GM18868 (cell line): ENCODE data around the gene TRABD.

Experiments used
- ATAC-seq: cut with Tn5 transposase; IDR thresholded peaks from one replicate; pipeline ENCODE4 v1.9.1; 2021; ENCODE audit warnings: mild to moderate bottlenecking, moderate library complexity; ENCODE audit not compliant: unreplicated experiment

TRABD gene

GRCh38 chr22:50216684-50217520, 31.2 kb downstream of the TRABD start:
- no peak for ATAC-seq

GRCh38 chr22:50217543-50218152, 31.9 kb downstream of the TRABD start:
- no peak for ATAC-seq

DNA sequence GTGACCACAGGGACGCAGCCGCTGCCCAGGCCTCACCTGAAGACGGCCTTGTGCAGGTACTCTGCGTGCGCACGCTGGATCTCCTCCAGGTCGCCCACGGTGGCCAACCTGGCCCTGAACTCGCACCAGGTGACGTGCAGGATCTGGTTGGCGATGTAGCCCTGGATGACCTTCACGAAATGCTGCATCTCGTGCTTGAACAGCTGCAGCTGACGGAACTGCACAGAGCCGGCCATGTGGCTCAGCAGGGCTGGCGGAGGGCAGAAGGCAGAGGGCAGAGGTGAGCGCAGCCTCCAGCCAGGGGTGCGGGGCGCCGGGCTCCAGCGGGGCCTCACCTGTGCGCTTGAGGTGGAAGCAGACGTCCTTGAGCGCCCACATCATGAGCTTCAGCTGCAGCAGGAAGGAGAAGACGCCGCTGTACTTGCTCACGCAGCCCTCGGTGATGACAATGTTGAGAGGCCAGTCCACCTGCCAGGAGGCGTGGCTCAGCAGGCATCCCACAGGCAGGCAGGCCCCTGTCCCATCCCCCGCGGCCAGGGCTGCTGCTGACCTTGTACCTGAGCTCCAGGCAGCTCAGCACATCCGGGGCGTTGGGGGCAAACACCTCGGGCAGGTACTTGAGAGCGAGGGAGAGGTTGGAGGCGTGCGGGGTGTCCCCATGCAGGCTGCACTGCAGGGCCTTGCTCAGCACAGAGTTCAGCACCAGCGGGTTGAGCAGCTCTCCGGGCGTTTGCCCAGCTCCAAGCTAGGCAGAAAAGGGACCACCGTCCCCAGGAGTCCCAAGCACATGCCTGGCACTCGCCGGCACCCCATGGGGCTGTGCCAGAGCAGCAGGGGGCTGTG, 32.7 kb downstream of the TRABD start:
- ATAC-seq: no peak

DNA sequence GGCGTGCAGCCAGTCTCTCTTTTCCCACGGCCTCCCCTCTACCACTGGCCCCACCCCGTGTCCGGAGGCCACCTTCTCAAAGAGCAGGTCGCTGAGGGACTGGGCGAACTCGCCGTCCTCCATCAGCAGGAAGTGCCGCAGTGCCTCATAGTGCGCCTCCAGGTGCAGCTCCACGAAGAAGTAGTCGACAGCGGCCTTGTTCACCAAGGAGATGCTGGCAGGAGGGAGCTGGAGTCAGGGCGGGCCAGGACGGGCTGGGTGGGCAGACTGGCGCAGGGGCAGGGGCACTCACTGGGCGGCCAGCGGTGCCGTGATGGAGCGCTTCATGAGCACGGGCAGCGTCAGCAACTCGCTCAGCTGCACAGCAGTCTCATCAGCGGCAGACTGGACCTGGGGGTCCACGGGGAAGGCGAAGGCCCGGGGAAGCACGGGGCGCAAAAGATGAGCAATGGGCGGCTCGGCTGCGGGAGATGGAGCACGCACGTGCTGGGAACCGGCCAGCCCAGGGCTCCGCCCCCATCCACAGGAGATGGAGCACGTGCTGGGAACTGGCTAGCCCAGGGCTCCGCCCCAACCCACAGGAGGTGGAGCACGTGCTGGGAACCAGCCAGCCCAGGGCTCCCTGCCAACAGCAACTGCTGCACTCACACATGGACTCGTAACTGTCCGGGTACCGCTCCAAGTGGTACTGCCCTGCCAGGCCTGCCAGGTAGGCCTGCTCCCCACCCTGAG, 33.4 kb downstream of the TRABD start:
- ATAC-seq: no peak

GRCh38 chr22:50219800-50220602, 34.3 kb downstream of the TRABD start:
- ATAC-seq: no peak

GRCh38 chr22:50220603-50221409, 35.1 kb downstream of the TRABD start:
- no peak for ATAC-seq

GRCh38 chr22:50221410-50222300, 35.9 kb downstream of the TRABD start:
- ATAC-seq: no peak

GRCh38 chr22:50222508-50222907, 36.8 kb downstream of the TRABD start:
- ATAC-seq: no peak

GRCh38 chr22:50224071-50224470, 38.4 kb downstream of the TRABD start:
- no peak for ATAC-seq

DNA sequence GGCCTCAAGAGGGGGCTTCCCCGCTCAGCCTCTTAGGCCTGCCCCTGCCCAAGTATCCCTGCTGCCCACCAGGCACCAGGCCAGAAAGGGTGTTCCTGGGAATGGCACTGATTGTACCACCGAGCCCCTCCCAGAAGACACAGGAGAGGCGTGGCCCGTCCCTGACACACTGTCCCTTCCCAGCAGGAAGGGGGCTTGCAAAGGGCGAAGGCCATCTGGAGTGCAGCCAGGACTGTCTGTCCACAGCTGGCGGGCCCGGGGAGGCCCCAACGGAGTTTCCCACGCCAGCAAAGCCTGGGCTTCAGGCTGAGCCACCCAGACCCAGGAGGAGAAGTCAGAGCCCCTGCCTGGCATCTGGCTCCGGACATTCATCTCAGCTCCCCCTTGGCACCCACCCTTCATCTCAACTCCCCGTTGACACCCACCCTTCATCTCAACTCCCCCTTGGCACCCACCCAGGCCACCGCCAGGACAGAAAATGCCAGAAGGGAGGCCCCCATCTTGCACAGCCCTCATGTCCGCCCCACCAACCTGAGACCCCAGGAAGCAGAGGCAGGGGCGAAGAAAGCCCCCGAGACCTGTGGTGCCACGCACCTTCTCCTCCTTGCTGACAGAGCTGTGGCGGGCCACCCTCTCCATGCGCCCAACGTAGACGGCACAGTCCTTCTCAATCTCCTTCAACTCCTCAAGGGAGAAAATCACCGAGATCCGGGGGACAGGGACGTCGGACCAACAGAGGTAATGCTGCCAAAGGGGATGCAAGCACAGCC, 39.7 kb downstream of the TRABD start:
- no peak for ATAC-seq

- ATAC-seq: no peak
Observed at GRCh38 chr22:50226063-50226874, 40.6 kb downstream of the TRABD start.

GRCh38 chr22:50226875-50227165, 41.1 kb downstream of the TRABD start:
- ATAC-seq: no peak

DNA sequence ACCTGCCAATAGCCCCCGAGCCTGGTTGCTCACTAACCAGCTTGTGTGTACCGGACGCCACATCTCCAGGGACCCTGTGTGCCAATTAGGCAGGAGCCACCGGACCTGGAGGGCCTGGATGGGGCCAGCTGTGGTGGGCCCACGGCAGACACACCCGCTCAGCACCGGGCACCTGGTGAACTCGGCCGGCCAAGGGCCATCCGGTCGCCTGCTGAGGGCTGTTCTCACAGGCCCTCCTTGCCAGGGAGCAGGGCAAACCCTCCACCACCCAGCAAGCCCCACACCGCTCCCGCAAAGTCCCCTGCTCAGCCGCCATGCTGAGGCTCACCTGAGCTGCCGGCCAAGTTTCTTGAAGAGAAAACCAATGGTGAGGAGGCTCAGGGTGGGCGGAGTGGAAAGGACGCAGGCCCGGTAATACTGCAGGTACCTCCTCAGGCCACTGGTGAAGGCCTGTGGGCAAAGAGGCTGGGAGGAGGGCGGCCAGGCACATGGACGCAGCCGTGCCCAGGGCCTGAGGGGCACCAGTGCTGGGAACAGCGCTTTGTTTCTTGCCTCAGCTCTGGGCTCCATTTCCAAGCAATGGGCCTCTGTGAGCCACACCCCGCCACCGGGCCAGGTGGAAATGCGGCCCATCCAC, 42.0 kb downstream of the TRABD start:
- ATAC-seq: no peak

DNA sequence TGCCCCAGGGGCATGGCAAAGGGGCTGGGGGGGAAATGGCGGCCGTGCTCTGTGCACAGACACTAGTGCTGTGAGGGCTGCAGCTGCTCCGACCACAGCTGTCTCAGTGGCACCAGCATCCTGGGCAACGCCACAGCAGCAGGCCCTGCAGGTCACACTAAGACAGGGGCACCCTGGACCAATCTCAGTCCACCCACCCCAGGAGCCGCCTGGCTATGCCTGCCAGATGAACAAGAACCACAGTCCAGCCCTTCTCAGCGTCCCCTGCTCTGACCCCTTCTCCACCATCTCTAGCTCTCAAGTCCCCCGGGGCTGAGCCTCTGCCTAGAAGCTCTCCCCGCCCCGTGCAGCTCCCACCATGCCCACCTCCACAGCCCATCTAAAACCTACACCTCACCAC, 42.7 kb downstream of the TRABD start:
- ATAC-seq: no peak

GRCh38 chr22:50229370-50229769, 43.7 kb downstream of the TRABD start:
- no peak for ATAC-seq

DNA sequence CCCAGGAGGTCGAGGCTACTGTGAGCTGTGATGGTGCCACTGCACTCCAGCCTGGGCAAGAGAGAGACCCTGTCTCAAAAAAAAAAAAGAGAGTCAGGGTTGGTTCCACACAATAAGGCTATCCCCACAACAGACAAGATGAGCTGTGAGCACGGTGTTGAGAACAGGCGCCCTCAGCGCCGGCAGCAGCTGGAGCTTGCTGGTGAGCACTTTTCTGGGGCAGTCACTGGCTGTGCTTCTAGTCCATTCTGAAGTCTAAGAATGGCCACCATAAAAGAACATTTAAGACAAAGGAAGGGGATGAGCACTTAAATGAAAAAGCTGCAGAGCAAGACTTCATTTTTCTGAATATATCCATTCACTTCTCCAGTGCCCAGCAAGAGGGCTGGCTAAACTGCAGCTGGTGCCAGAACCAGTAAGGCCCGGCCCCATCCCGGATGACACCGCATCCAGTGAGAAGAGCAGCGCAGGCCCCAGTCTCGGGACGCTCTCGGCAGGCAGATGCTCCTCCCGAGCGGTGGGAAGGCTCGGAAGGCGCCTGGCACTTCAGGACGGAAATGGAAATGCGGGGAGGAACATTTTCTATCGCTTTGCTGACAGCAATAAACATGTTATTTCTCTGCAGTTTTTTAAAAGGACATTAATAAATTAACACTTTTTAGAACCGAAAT, 46.9 kb downstream of the TRABD start:
- ATAC-seq: no peak
